ENCODE results near the gene SCNN1A. TPM values are rescaled to one million over a fixed set of nuclear protein-coding genes. Genes with fewer than 3 reads are reported as not detected.
A peak's percentile ranks its signal among the peaks of the same experiment; 100 is the strongest.

SCNN1A gene
- total RNA-seq, 1 experiment from 2014 or later = 17.1 TPM

DNA sequence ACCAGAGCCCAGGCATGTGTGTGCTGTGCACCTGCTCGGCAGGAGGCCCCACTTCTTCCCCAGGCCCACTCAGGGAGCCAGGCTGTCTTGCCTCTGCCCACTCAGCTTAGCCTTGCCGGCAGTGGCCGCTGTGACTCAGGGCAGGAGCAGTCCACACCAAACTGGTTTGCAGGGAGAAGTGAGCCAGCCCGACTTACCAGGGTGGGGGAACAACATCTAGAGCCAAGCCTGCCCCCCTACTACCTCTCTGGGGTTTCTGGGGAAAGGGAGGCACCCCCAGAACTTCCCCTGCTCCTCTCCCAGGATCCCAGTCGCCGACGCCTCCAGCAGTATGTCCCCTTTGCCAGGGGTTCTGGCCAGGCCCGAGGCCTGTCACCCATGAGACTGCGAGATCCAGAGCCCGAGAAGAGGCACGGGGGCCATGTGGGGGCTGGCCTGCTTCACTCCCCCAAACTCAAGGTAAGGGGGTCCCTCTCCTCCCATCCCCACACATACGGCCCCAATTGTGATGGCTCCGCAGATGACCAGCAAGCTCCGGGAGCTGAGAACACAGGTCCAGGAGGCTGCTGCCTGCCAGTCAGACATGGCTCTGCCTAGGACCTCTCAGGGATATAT lies 61.9 kb downstream of the SCNN1A start:
- CTCF ChIA-PET = no interaction called here
- POLR2A ChIA-PET = interaction anchor here (0.5 kb wide), 1 partner anchor 199 kb away, joined by 4 read pairs; no protein-coding TSS in a partner anchor

DNA sequence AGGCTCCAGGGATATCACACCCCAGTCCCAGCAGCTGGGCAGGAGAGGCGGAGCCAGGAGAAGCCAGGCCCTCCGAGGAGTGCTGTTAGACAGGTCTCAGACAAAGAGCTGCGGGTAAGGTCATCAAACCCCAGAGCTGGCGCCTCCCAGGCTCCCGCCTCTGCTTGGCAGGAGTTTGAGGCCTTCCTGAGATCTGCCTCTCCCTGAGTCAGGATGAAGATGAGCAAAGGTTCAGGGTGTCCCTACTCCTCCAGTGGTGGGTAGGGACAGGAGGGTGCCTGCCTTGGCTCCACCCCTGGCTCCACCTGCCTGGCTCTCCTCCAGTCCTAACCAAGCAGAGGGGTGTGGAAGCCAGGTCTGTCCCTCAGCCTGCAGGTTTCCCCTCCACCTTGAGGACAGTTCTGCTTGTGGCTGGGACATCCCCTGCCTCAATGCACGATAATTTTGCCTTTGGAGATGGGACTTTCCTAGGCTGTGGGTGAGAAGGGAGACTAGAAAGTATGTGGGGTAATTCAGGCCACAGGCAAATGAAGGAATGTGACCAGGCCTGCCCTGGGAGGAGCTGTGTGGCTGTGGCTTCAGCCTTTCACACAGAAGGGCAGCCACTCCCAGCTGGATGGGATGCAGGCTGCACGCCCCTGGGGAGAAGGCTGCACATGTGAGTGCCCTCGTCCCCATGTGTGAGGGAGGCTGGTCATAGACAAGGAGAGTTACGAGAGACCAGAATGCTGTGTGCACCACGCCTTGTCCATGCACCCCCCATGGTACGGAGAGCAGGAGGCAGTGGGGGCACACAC lies 62.6 kb downstream of the SCNN1A start:
- TF ChIP-seq REST (IDR thresholded peaks at IDR 0.05; ENCODE audit: insufficient read depth in 1 of 2, low read depth in 2 of 2, low read length in 1 of 2) (no peak), POLR2AphosphoS5 (IDR thresholded peaks at IDR 0.05; ENCODE audit: low read depth, low read length) (no peak), SIN3A (IDR thresholded peaks at IDR 0.05; ENCODE audit: borderline replicate concordance, insufficient read depth, low read depth, low read length) (no peak), TCF7L2 (IDR thresholded peaks at IDR 0.05; ENCODE audit: low read depth, low read length) (no peak)
- TF ChIP-seq, protein P1, sequence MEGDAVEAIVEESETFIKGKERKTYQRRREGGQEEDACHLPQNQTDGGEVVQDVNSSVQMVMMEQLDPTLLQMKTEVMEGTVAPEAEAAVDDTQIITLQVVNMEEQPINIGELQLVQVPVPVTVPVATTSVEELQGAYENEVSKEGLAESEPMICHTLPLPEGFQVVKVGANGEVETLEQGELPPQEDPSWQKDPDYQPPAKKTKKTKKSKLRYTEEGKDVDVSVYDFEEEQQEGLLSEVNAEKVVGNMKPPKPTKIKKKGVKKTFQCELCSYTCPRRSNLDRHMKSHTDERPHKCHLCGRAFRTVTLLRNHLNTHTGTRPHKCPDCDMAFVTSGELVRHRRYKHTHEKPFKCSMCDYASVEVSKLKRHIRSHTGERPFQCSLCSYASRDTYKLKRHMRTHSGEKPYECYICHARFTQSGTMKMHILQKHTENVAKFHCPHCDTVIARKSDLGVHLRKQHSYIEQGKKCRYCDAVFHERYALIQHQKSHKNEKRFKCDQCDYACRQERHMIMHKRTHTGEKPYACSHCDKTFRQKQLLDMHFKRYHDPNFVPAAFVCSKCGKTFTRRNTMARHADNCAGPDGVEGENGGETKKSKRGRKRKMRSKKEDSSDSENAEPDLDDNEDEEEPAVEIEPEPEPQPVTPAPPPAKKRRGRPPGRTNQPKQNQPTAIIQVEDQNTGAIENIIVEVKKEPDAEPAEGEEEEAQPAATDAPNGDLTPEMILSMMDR (IDR thresholded peaks at IDR 0.05) = no peak
- ChIA-PET POLR2A (no interaction called here), CTCF (no interaction called here)
- no peak overlapping the region for H3K27ac ChIP-seq (ENCODE audit: low read length)
- in situ Hi-C loops (cut with HindIII; ENCODE audit: low pct_unique_long_range_greater_than_20kb, low sequenced_read_pairs) (no loop called here), intact Hi-C loops (cut with micrococcal nuclease; ENCODE audit: unreplicated experiment) (no loop called here)
- DNase-seq (ENCODE audit: low read depth, low spot score) = no peak
- H3K27me3 ChIP-seq (ENCODE audit: control insufficient read depth, insufficient read depth, low read length) = no peaks in the 10 kb centered on the region
- no peaks in the 10 kb centered on the region for H3K4me1 ChIP-seq (ENCODE audit: control insufficient read depth, insufficient read depth, low read length)
- peak; percentile 44; the same call in 1 of the 2 replicates for ATAC-seq
- H3K9me3 ChIP-seq (ENCODE audit: control insufficient read depth, insufficient read depth, low read depth, low read length) = no peaks in the 10 kb centered on the region
- H3K36me3 ChIP-seq (ENCODE audit: control insufficient read depth, insufficient read depth, low read length) = no peaks in the 10 kb centered on the region
- H3K4me3 ChIP-seq (ENCODE audit: low read depth in 2 of 2, low read length in 2 of 2) = no peak overlapping the region
- BruUV-seq (replicated peaks) = no TSS peak

More for the DNA sequence above, 61.9 kb downstream of the SCNN1A start:
- intact Hi-C loops (cut with micrococcal nuclease; ENCODE audit: unreplicated experiment) (no loop called here), in situ Hi-C loops (cut with HindIII; ENCODE audit: low pct_unique_long_range_greater_than_20kb, low sequenced_read_pairs) (no loop called here)
- TF ChIP-seq POLR2AphosphoS5 (IDR thresholded peaks at IDR 0.05; ENCODE audit: low read depth, low read length) (no peak), TCF7L2 (IDR thresholded peaks at IDR 0.05; ENCODE audit: low read depth, low read length) (no peak), REST (IDR thresholded peaks at IDR 0.05; ENCODE audit: insufficient read depth in 1 of 2, low read depth in 2 of 2, low read length in 1 of 2) (no peak)
- TF ChIP-seq, protein P1 (IDR thresholded peaks at IDR 0.05) = no peak
- ATAC-seq (no peak), DNase-seq (ENCODE audit: low read depth, low spot score) (no peak)
- no peaks in the 10 kb centered on the region for H3K4me1 ChIP-seq (ENCODE audit: control insufficient read depth, insufficient read depth, low read length)
- no peak overlapping the region for H3K4me3 ChIP-seq (ENCODE audit: low read depth in 2 of 2, low read length in 2 of 2)
- no peak overlapping the region for H3K27ac ChIP-seq (ENCODE audit: low read length)
- no TSS peak for BruUV-seq (replicated peaks)
- H3K9me3 ChIP-seq (ENCODE audit: control insufficient read depth, insufficient read depth, low read depth, low read length) = no peaks in the 10 kb centered on the region
- no peaks in the 10 kb centered on the region for H3K27me3 ChIP-seq (ENCODE audit: control insufficient read depth, insufficient read depth, low read length)
- H3K36me3 ChIP-seq (ENCODE audit: control insufficient read depth, insufficient read depth, low read length) = no peaks in the 10 kb centered on the region
